GM12864 (cell line): ENCODE data around the gene MGAT5B.
"Not testable (repeated sequence)": the region's sequence is repeated elsewhere in the genome, so short reads cannot be mapped to it uniquely, and the experiment has no call there.

ENCODE experiments used
- DNase-seq: peaks from one replicate; pipeline ENCODE4 v3.0.0-alpha.2; 2011; ENCODE audit warnings: low read depth
- H3K4me3 ChIP-seq: 2 replicates; pipeline ENCODE4 v1.5.1; 2011; ENCODE audit warnings: mild to moderate bottlenecking, low read depth, low read length, control low read depth
- TF ChIP-seq, protein P1 (sequence below): IDR thresholded peaks from 2 replicates; pipeline ENCODE4 v1.5.1; 2011; ENCODE audit warnings: low read depth, mild to moderate bottlenecking, moderate library complexity, low read length, control low read depth, inconsistent platforms; ENCODE audit errors: missing control alignments

The MGAT5B gene

DNA sequence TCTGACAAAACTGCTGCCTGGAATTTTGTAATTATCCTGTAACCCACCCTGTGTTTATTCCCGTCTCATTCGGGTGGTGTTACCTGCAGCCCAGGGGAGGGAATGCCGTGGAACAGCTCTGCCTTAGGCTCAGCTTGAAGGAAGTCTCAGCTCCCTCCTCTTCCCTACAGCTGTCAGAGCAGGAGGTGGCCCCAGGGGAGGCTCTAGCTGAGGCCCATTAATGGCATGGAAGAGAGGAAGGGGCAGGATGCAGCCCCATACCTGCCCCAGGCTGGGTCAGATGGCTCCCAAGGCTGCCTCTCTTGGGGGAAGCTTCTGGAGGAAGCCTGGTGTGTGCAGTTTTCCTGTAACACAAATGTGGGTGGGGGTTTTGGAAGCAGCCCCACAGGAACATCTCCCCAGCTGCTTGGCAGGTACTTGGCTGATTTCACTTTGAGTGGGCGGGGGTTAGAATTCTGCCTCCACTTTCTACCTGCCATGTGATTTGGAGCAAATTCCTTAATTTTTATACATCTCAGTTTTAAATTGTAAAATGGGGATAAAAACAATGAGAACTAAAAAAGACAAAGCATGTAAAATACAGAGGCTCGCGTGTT is 103.9 kb downstream of the MGAT5B start:
- DNase-seq: no peak
- H3K4me3 ChIP-seq: no peak overlapping the region
- TF ChIP-seq, protein P1, sequence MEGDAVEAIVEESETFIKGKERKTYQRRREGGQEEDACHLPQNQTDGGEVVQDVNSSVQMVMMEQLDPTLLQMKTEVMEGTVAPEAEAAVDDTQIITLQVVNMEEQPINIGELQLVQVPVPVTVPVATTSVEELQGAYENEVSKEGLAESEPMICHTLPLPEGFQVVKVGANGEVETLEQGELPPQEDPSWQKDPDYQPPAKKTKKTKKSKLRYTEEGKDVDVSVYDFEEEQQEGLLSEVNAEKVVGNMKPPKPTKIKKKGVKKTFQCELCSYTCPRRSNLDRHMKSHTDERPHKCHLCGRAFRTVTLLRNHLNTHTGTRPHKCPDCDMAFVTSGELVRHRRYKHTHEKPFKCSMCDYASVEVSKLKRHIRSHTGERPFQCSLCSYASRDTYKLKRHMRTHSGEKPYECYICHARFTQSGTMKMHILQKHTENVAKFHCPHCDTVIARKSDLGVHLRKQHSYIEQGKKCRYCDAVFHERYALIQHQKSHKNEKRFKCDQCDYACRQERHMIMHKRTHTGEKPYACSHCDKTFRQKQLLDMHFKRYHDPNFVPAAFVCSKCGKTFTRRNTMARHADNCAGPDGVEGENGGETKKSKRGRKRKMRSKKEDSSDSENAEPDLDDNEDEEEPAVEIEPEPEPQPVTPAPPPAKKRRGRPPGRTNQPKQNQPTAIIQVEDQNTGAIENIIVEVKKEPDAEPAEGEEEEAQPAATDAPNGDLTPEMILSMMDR: no peak

DNA sequence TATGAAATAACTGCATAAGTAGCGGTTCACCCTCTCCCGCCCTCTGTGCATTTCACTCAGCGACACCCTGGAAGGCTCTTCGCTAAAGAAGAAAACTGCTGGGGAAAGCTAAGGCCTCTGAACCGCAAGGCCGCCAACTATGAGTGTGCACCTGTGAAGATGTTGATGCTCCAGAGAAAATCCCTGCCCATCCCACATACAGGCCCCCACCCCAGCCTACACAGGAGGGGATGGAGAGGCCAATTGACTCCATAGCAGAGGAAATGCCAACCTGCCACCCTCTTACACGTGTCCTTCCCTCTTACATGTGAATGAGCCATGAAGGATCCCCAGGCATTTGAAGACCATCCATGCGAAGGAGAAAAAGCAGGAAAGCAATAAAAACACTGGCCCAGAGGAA is 104.8 kb downstream of the MGAT5B start:
- TF ChIP-seq, protein P1: no peak
- no peak overlapping the region for H3K4me3 ChIP-seq
- DNase-seq: no peak

DNA sequence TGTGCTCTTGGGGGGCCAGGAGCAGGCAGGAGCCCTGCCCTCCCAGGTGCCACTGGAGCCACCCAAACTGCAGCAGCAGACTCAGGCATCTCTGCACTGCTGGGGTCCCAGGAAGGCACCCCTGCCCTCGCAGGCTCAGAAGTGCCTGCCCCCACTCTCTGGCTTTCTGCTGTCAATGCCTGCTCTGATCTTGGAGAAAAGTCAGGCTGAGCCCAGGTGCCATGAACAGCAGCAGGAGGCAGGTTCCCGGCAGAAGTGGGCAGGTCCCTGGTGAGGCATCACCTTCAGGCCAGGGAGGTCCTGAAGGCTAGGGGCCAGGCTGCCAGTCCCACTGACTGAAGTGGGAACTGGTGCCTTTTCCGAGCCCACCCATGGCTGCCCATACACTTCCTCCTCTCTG is 106.5 kb downstream of the MGAT5B start:
- DNase-seq: no peak
- TF ChIP-seq, protein P1: no peak
- H3K4me3 ChIP-seq: no peak overlapping the region

DNA sequence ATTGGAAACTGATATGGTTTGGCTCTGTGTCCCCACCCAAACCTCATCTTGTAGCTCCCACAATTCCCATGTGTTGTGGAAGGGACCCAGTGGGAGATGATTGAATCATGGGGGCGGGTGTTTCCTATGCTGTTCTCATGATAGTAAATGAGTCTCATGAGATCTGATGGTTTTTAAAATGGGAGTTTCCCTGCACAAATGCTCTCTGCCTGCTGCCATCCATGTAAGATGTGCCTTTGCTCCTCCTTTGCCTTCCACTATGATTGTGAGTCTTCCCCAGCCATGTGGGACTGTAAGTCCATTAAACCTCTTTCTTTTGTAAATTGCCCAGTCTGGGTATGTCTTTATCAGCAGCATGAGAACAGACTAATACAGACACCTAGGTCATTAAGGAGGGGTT is 109.8 kb downstream of the MGAT5B start:
- DNase-seq, H3K4me3 ChIP-seq: not testable (repeated sequence)

DNA sequence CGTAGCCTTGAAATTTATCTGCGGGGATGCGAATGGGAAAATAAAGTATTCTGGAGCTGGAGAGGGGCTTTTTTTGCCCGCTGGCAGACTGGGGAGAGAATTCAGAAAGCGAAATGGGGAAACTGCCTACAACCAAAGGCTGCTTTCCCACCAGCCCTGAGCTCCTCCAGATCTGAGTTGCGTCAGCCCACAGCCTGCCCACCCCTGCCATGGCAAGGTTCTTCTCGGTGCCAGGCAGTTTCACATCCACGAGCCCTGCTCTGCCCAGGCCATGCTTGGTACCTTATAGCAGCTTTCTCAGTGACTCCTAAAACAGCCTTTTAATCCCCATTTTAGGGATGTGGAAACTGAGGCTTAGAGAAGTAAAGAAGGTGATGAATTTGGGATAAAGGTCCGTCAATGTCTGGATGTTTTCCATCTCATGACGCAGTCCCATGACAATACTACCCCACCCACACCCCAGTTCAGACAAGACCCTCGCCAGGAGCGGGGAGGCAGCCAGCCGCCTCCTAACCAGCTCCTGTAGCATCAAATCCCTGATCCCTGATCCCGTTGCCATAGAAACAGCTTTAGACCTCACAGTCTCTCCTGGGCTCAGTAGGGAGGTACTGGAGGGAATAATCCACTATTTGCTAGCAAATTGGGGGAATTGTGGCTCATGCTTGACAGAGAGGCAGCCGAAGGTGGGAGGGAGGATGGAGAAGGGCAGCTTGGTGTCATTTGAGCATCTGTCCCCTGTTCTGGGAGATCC is 113.5 kb downstream of the MGAT5B start:
- TF ChIP-seq, protein P1: no peak
- no peak overlapping the region for H3K4me3 ChIP-seq
- no peak for DNase-seq

DNA sequence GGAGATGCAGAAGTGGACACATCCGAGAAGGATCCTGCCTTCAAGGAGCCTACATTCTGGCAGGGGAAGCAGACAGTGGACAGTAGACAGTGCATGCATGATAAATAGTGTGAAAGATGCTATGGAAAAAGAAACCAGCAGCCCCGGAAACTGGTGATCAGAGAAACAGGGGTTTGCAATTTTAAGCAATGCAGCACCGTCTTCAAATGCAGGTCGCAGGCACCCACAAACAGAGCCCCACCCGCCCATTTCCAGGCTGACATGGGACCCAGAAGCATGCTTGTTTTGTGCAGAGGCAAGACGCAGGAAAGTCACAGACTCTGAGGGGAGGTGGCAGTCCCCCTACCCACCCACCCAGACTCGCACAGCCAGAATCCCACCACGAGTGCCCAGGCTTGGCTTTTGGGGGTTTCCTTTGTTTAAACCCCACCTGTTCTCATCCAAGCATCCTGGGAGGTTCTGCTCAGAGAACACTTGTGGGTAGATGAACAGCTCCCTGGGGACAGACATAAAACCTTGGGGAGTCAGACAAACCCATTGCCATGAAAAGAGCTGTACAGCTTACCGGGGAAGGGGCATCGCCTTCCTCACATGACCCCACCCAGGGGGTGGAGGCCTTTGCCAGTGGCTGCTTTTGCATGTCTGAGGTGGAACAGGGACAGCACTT is 114.3 kb downstream of the MGAT5B start:
- H3K4me3 ChIP-seq: no peak overlapping the region
- DNase-seq: no peak
- TF ChIP-seq, protein P1: no peak

DNA sequence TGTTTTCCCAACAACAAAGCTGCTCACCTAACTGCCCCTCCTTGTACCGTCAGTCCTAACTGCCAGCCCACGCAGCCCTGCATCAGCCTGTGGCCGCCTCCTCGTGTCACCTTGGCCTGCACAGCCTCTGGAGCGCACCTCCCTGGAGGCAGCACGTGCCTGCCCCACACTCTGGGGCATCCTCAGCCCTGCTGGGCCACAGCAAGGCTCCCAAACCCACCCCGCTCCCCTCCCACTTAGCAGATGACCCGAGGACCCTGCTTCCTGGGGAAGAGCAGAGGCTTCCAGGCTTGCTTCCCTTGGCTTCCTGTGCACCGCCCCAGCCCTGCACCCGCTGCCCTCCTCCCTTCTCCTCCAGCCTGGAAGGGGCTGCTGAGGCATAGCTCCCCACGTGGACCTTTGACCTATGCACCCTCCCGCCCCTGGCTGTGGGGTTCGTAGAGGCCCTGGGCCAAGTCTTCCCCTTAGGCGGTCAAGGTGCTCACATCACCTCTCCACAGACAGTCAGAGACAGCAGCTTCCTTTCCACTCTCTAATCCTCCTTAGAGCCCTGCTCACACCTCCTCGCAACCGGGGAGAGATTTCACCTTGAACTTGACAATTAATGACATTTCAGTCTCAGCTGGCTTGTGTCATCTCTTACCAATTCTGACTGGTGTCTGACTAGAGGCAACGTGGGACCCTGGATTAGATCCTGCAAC is 115.0 kb downstream of the MGAT5B start:
- no peak overlapping the region for H3K4me3 ChIP-seq

More for the DNA sequence above, 115.0 kb downstream of the MGAT5B start:
- no peak for DNase-seq
- TF ChIP-seq, protein P1: no peak
